GM10248 (cell line): ENCODE data around the gene RARRES1.

Experiments
- CTCF ChIA-PET: fragments of 300-600 bp; sonication (Branson Sonifier 250); formaldehyde crosslinking; extraction: SDS; loops from one replicate; lab custom pipeline; 2021; ENCODE audit warnings: antibody characterized with exemption; lab: Yijun Ruan, JAX
- POLR2A ChIA-PET: fragments of 350-650 bp; sonication (Branson Sonifier 250); formaldehyde crosslinking; extraction: SDS; loops from one replicate; lab custom pipeline; 2020; ENCODE audit warnings: antibody characterized with exemption; lab: Yijun Ruan, JAX
- DNase-seq: peaks from one replicate; pipeline ENCODE4 v3.0.0; 2012; ENCODE audit errors: extremely low spot score
- CTCF ChIP-seq: IDR thresholded peaks from 2 replicates; pipeline ENCODE4 v1.5.1; 2012; ENCODE audit warnings: mild to moderate bottlenecking, low read depth; ENCODE audit errors: extremely low read depth, missing control alignments, control extremely low read depth

RARRES1 gene

GRCh38 chr3:158770741-158771350 is 38.6 kb upstream of the RARRES1 start:
- no peak for TF ChIP-seq CTCF
- CTCF ChIA-PET = interaction anchor here (1.0 to 1.1 kb wide), 2 partner anchors 9 to 16 kb away, joined by 3 read pairs; no protein-coding TSS in a partner anchor
- POLR2A ChIA-PET = no interaction called here
- no peak for DNase-seq

GRCh38 chr3:158769952-158770740 is 37.9 kb upstream of the RARRES1 start:
- no peak for DNase-seq
- ChIA-PET POLR2A (no interaction called here), CTCF (interaction anchor here (0.9 to 1.2 kb wide), 3 partner anchors 11 to 43 kb away, joined by 3 read pairs; no protein-coding TSS in a partner anchor)
- no peak for TF ChIP-seq CTCF

- ChIA-PET POLR2A (no interaction called here), CTCF (interaction anchor here (0.9 to 1.2 kb wide), 2 partner anchors 10 to 42 kb away, joined by 3 read pairs; no protein-coding TSS in a partner anchor)
- no peak for DNase-seq
- TF ChIP-seq CTCF = no peak
Measured at GRCh38 chr3:158769549-158769948, 37.3 kb upstream of the RARRES1 start.

- no peak for DNase-seq
- CTCF ChIA-PET = no interaction called here
- POLR2A ChIA-PET = no interaction called here
- no peak for TF ChIP-seq CTCF
Measured at GRCh38 chr3:158768881-158769543, 36.8 kb upstream of the RARRES1 start.

- no peak for DNase-seq
- ChIA-PET POLR2A (no interaction called here), CTCF (interaction anchor here (2.1 kb wide), 1 partner anchor 10 kb away, joined by 9 read pairs; no protein-coding TSS in a partner anchor)
- no peak for TF ChIP-seq CTCF
Measured at GRCh38 chr3:158768361-158768787, 36.1 kb upstream of the RARRES1 start.

GRCh38 chr3:158766364-158766763 is 34.1 kb upstream of the RARRES1 start:
- no peak for DNase-seq
- no peak for TF ChIP-seq CTCF
- ChIA-PET CTCF (interaction anchor here (1.0 to 2.1 kb wide), 8 partner anchors 11 to 902 kb away, joined by 3 to 9 read pairs (median 4); no protein-coding TSS in a partner anchor), POLR2A (no interaction called here)
